Measurements from ENCODE around the gene RBM42. TPM values are rescaled to one million over a fixed set of nuclear protein-coding genes. Genes with fewer than 3 reads are reported as not detected.

RBM42 gene
- total RNA-seq, 1 donor from 2014 or later = 21.8 TPM

DNA sequence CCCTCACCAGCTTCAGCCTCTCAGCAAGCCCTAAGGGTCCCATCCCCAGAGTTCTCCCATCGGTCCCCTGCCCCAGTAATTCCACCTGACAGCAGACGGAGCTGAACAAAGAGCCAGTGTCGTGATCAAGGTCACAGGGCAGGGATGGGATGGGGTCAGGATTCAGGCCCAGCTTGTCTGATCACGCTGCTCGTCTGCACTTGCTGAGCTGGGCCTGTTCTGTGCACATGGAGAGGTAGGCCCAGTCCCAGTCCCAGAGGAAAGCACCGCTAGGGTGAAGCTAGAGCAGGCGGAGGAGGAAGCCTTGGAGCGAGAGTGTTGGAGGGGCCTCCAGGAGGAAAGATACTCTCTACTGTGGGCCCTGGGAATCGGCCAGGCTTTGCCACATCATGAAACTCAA is 7.1 kb upstream of the RBM42 start:
- DNase-seq = no peak

DNA sequence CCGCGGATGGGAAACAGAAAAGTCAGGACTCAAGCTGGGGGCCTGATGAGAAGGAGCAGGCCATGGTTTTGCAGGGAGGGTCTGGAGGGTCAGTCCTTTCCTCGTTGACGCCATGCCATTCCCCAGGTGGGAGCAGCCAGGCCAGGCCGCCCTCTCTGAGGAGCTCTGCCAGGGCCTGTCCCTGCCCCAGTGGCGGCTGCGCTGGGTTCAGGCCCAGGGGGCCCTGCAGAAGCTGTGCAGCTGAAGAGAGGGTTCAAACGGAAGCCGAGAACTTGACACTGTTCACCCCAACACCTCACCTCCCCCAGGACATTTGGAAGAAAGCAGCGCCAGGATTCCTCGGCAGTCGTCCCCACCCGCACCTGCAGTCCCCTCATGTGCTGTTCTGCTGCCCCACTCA is 6.1 kb upstream of the RBM42 start:
- no peak for DNase-seq

DNA sequence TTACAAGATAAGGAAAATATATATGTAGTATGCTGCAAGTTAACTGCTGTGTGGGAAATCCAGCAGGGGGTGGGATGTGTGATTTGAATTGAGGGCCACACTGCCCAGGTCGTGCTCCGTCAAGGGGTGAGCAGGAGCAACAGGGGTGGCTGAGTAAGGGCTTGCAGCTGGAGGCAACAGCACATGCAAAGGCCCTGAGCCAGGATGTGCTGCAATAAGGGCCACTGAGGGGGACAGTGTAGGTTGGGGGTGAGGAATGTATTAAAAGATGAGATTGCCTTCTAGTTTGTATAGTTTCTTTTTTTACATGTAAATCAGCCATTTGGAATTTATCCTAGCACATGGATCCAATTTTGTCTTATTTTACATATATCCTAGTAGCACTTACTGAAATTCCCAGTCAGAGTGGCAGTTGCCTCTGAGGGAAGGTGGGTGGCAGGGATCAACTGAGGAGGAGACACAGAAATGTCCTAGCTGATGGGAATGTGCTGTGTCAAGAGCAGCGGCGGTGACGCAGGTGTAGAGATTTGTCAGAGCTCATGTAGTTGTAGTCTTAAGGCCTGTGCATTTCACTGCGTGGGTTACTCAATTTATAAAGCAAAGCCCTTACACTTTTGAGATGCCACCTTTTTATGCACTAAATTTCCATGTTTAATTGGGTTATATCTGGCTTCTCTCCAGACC is 5.4 kb upstream of the RBM42 start:
- DNase-seq = no peak

DNA sequence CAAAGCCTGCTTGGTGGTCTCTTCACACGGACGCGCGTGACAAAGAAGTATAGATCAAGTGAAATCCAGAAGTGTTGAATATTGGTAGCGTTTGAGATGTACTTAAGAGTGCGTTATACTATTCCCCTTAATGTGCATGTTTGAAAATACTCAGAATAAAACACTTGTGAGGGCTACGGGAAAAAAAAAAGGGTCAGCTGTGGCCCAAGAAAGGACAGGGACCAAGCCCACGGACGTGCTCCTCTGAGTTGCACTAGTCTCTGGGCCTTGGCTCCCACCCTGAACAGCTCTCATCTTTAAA is 622 bp upstream of the RBM42 start:
- no peak for DNase-seq

DNA sequence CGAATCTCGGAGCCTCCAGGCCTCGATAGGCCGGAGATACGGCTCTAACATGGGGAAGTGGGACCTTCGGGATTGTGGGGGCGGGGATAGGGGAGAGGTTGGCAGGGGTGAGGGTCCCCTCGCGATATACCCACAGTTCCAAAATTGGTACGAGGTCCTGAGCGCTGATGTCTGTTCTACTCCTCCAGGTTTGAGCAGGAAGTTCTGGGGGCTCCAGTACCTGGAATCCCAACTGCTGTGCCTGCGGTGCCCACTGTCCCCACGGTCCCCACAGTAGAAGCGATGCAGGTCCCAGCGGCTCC is 447 bp downstream of the RBM42 start:
- DNase-seq = no peak

DNA sequence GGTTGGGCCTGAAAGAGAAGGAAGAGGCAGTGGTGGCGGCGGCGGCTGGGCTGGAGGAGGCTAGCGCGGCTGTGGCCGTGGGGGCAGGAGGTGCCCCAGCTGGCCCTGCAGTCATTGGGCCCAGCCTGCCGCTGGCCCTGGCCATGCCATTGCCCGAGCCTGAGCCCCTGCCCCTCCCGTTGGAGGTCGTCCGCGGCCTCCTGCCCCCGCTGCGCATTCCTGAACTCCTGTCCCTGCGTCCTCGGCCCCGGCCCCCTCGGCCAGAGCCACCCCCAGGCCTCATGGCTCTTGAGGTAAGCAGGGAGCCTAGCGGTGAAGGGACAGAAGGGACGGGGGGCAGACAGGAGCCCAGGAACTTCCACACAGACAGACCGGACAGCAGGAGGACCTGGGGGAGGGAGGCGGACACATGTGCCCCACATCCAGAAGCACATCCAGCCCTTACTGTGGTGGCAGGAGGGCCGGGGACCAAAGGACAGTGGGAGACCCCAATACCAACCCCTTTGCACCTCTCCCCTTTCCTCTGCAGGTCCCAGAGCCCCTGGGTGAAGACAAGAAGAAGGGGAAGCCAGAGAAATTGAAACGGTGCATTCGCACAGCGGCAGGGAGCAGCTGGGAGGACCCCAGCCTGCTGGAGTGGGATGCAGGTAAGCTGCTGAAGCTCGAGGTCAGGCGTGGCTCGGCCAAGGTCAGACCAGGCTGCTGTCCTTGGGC is 5.0 kb downstream of the RBM42 start:
- no peak for DNase-seq

DNA sequence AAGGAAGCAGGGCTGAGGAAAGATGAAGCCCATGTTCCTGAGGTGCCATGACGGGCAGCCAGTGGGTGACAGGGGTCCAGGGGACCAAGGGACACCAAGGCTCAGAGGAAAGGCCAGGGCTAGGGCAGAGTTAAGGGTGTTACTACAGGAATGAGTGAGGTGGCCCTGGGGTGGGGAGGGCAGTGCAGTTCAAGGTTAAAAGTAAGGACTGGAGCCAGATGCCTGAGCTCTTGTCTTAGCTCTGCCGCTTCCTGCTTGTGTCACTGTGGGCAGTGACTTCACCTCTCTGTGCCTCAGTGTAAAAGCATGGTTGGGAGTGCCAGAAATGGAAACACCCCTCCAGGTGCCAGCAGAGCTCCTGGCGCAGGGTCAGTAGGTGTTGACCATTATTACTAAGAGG is 7.8 kb downstream of the RBM42 start:
- DNase-seq = no peak

DNA sequence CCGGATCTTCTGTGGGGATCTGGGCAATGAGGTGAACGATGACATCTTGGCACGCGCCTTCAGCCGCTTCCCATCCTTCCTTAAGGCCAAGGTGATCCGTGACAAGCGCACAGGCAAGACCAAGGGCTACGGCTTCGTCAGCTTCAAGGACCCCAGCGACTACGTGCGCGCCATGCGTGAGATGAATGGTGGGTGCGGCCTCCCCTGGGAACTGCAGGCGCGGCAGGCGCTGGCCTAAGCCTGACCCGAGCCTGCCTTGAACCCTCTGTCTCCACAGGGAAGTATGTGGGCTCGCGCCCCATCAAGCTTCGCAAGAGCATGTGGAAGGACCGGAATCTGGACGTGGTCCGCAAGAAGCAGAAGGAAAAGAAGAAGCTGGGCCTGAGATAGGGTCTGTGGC is 8.3 kb downstream of the RBM42 start:
- no peak for DNase-seq

DNA sequence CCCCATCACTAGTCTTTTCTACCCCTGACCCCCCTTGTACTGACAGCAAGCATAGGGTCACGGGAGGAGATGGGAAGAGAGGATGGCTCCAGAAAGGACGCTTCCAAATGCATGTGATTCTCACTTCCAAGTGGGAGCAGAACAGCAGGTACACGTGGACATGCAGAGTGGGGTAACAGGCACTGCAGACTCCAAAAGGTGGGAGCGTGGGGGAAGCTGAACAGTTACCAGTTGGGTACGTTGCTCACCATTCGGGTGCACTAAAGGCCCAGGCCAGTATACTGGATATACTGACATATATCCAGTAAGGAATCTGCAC is 10.4 kb downstream of the RBM42 start:
- no peak for DNase-seq

DNA sequence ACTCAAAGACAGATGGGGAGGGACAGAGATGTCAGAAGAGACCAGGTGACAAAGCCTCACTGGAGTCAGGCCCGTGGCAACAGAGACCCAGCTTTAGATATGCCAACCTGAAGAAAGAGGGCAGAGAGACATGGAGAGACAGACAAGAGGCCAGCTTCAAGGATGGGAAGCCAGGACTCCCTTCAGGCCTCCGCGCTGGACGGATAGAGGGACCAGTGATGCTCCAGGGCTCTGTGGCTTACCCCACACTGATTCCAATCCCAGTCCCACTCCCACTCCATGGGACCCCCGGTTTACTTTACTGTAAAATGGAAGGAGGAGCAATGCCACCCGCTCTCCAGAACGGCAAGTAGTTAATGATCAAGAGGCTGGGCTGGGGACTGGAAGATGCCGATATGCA is 11.0 kb downstream of the RBM42 start:
- DNase-seq = no peak

DNA sequence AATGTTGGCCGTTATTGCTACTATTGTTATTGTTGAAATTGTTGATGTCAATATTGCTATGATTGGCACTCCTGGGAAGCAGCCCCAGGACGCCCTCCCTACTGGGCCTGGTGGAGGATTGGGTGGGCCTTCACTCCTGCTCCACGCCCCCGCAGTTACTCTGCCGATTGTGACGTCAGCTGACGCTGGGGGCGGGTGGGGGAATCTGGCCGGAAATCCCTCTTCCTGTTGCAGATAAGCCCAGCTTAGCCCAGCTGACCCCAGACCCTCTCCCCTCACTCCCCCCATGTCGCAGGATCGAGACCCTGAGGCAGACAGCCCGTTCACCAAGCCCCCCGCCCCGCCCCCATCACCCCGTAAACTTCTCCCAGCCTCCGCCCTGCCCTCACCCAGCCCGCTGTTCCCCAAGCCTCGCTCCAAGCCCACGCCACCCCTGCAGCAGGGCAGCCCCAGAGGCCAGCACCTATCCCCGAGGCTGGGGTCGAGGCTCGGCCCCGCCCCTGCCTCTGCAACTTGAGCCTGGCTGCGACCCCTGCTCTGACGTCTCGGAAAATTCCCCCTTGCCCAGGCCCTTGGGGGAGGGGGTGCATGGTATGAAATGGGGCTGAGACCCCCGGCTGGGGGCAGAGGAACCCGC is 12.8 kb downstream of the RBM42 start, which contains the start of gene ETV2:
TSS of gene ETV2 (plus strand) at position 231 of the 637 bp plus-strand sequence. CDS start 716 bp downstream, outside the sequence.
- DNase-seq = peak; percentile 25

DNA sequence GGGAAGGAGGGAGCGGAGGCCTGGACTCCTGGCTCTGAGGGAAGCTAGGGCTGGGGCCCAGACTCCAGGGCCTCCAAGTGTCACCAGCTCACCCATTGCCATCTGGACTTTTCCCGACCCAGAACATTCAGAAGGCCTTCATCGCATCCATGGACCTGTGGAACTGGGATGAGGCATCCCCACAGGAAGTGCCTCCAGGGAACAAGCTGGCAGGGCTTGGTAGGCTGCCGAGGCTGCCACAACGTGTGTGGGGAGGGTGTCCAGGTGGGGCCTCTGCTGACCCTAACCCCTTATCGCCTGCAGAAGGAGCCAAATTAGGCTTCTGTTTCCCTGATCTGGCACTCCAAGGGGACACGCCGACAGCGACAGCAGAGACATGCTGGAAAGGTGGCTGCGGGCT is 13.5 kb downstream of the RBM42 start:
- DNase-seq = no peak

DNA sequence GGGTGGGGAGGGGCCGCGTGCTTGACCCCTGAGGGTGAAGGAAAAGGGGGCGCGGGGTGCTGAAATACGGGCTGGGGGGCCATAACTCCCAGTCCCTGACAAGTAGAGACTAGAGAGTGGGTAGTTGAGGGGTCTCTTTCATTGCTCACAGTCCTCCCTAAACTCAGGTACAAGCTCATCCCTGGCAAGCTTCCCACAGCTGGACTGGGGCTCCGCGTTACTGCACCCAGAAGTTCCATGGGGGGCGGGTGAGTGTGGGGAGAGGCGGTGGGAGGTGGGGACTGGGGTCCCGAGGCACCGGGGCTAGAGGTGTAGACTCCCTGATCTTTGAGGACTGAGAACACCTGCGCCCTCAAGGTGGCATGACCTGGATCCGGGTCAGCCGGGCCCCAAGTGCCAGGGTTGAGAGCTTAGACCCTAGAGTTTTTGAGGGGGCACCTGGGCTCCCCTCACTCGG is 14.0 kb downstream of the RBM42 start:
- DNase-seq = no peak

DNA sequence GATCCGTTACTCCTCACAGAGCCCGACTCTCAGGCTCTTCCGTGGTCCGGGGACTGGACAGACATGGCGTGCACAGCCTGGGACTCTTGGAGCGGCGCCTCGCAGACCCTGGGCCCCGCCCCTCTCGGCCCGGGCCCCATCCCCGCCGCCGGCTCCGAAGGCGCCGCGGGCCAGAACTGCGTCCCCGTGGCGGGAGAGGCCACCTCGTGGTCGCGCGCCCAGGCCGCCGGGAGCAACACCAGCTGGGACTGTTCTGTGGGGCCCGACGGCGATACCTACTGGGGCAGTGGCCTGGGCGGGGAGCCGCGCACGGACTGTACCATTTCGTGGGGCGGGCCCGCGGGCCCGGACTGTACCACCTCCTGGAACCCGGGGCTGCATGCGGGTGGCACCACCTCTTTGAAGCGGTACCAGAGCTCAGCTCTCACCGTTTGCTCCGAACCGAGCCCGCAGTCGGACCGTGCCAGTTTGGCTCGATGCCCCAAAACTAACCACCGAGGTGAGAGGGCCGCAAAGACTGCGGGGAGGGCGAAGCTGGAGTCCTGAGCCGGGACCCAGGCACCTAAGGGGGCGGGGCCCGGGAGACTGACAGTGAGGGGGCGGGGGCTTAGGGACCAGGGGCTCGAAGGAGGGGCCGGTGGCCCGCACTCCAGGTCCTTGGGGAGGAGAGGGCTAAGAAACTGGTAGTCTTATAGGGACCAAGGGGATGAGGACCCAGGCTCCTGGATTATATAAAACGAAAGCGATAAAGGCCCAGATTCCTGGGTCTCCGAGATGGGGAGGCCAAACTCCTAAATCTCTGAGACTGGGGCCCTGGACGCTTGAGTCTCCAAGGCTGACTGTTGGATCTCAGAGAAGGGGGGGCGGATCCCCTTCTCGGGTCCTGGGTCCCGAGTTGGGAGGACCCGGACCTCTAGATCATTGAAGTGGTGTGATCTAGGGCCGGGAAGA is 14.7 kb downstream of the RBM42 start:
- peak; percentile 66 for DNase-seq

DNA sequence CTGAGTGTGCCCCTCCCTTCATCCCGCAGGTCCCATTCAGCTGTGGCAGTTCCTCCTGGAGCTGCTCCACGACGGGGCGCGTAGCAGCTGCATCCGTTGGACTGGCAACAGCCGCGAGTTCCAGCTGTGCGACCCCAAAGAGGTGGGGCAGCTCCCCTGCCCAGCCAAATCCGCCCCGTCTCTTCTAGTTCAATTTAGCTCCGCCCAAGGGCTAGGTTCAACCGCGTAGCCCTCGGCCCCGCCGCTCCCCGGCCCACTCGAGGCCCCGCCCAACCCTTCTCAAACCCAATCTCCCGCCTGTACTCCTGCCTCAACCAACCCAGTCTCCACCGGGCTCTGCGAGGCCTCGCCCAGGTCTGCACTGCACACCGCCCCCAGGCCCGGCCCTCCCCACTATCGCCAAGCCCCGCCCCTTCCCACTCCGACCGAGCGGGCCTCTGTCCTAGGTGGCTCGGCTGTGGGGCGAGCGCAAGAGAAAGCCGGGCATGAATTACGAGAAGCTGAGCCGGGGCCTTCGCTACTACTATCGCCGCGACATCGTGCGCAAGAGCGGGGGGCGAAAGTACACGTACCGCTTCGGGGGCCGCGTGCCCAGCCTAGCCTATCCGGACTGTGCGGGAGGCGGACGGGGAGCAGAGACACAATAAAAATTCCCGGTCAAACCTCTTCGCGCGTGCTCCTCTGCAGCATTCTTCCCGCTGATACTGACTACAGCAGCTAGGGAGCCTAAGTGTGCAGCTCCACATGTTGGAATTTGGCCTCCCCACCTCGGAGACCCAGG is 15.6 kb downstream of the RBM42 start:
- DNase-seq = peak; percentile 83

DNA sequence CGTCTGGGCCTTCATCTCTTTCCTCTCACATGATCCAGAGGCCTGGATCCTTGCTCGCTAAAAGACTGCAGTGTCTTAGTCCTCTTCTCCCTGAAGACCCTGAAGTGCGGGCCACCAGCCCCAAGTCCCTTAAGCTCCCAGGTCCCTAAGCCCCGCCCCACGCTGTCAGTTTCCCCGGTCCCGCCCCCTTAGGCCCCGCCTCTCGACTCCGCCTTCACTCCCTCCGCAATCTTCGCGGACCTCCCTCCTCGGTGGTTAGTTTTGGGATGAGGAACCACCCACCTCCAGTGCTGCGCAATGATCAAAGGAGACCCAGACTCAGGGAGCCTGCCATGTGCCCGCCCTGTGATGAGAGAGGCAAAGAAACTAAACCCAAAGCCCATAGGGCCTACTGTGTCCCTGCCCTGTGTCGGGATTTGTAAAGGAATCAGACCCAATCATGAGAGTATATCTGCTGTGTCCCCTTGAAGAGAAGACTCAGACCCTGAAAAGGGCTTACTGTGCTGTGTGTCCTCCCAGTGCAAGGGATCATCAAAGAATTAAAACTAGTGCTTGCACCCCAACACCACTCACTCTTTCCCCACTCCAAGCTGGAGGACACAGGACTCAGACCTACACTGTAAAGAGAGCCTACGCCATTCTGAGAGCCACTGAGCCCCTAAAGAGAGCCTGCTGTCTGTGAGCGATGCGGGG is 16.3 kb downstream of the RBM42 start:
- DNase-seq = peak; percentile 29

DNA sequence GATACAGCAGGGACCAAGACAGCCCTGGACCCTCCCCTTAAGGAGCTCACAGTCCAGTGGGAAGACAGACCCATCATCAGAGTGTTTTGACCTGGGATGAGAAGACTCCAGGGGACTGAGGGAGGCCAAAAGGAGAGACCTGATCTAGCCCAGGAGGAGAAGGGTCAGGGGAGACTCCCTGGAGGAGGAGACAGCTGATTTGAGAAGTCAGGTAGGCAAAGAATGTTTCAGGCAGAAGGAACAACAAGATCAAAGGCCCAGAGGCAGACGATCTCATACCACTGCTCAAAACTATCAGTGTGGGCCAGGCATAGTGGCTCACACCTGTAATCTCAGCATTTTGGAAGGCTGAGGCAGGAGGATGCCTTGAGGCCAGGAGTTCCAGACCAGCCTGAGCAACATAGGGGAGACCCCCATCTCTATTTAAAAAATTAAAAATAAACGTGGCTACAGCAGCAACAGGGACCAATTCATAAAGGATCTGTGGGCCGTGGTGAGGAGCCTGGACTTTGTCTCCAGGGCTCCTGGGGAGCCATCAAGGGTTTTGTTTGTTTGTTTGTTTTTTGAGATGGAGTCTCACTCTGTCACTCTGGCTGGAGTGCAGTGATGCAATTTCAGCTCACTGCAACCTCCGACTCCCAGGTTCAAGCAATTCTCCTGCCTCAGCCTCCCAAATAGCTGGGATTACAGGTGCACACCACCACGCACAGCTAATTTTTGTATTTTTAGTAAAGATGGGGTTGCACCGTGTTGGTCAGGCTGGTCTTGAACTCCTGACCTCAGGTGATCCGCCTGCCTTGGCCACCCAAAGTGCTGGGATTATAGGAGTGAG is 17.1 kb downstream of the RBM42 start:
- no peak for DNase-seq

DNA sequence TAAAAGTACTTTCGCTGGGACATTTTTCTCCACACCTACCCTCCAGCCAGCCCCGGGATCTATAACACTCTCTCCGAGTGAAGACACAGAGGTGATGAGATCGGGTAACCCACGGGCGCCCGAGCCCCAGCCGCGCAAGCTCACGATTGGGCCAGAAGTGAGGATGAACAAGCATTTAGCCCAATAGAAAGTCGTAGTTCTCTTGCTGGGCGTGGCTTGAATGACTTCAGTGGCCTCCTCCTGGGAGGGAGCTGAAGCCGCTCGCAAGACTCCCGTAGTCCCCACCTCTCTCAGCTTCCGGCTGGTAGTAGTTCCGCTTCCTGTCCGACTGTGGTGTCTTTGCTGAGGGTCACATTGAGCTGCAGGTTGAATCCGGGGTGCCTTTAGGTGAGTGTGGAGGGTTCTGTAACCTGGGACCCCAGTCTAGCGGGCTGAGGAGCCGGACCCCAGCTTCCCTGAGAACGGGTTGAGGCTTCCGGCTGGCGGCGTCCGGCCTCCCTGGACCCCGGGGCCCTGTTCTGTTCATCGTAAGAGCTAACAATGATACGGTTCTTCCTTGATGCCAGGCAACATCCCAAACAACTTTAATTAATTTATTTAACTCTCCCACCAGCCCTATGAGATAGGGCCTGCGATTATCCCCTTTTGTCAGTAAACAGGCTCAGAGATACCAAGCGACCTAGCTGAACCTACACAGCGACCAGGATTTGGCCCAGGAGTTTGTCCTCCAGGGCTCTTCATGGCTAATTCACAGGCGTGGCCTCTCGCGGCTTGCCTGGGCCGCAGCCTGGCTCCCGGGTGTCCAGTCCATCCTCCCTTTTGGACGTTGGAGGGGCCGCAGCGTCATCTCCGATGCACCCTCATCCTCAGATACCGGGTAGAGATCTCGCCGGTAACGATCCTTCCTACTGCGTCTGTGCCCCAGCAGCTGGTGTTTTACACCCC is 19.5 kb downstream of the RBM42 start, which contains the start of gene COX6B1:
TSS of gene COX6B1 (plus strand) at position 307 of the 945 bp plus-strand sequence. CDS start 2,921 bp downstream, outside the sequence.
- peak; percentile 97 for DNase-seq

DNA sequence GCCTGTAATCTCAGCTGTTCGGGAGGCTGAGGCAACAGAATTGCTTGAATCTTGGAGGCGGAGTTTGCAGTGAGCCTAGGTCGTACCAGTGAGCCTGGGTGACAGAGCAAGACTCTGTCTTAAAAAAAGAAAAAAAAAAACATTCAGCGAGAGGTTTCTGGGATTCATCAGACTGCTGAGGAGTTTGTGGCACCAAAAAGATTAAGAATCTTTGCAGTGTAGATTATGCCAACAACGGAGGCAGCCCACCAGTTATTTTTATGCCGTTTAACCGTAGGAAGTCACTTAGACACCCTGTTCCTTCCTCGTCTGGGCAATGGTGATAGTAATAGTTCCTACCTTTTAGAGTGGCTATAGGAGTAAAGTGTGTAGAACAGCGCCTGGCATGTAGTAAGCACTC is 21.7 kb downstream of the RBM42 start:
- no peak for DNase-seq

Measured in skin of body (tissue), 2 donors.